GM23248 (cell line): ENCODE measurements around the gene MEG3.

ENCODE experiments used
- EZH2 ChIP-seq: fragments of 200-600 bp; sonication (generic); IDR thresholded peaks from 2 replicates; pipeline ENCODE4 v1.6.1; 2018; ENCODE audit warnings: antibody characterized with exemption, mild to moderate bottlenecking; ENCODE audit not compliant: insufficient read depth, poor library complexity, severe bottlenecking
- EZH2phosphoT487 ChIP-seq: fragments of 200-600 bp; sonication (generic); IDR thresholded peaks from 2 replicates; pipeline ENCODE4 v1.6.1; 2018; ENCODE audit warnings: antibody characterized with exemption, moderate library complexity, mild to moderate bottlenecking, low read depth; ENCODE audit not compliant: insufficient read depth

- no peak for TF ChIP-seq EZH2phosphoT487
- TF ChIP-seq EZH2, result no peak
Observed at GRCh38 chr14:100816286-100816949, 9.5 kb upstream of the MEG3 start.
